Activated CD4-positive, alpha-beta T cell treated with anti-CD3 and anti-CD28 coated beads, Interleukin-2, amount 50 U/mL, for 1 hour (primary cell): ENCODE data around the gene SUPT6H.

ENCODE experiments used
- DNase-seq: peaks from one replicate; pipeline ENCODE4 v3.0.0-alpha.2; 2020

The SUPT6H gene

DNA sequence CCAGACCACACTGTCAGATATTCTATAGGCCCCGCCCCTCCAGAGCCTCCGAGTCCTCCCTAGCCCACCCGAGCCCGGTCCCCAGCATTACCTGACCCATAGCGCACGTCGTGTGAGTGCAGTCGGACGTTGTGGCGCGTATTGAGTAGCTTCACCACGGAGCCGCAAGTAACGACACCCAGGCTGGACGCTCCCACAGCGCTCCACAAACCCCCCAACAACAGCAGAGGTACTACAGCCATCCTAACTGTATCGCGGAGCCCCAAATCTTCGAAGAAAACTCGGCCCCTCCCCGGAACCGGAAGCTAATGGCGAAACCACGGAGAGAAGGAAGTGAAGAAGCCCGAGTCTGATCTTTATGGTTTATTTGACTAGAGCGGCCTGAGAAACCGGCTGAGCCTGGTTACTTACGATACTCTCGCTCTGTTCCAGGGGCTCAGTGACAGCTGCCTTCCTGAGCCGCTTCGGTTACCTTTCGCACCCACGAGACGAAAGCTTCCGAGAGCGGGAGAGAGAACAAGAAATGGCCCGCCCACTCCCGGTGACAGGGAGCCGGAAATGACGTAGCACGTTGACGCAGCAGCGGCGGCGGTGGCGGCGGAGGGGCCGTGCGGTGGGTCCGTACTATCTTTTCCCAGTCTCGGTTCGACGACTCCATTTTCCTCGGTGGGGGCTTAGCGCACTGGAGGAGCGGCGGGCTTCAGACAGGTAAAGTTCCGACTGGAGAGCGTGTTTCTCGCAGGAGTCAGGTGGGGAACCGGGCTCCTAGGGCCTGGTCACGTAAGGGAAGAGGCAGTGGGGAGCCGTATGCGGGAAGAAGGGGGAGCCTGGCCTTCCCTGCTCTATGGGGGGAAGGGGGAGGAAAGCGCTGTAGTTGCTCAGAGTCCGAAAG lies at the start of gene SUPT6H, which contains the start of gene SDF2:
TSS of gene SUPT6H (plus strand) at position 571 of the 892 bp plus-strand sequence. CDS start 11,197 bp downstream, outside the sequence.
TSS of gene SDF2 (minus strand) at position 272 of the 892 bp plus-strand sequence. CDS start at position 242, 30 bp downstream.
- peak; percentile 91 for DNase-seq

DNA sequence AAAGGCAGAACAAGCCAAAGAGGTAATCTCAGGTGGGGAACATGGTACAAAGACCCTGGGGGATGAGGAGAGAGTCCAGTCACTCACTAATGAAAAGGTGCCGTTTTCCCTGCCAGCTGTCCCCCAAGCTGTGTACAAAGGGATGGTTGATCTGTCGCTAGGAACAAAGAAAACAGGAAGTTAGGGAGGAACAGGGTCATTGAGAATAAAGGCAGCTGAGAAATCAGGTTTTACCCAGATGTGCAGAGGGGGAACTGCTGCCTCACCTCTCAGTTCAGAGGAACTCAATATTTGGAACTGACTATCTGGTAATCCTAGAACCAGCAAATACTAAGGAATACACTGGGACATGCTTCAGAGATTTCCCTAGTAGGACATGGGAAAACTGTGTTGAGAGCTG lies 49.5 kb upstream of the SUPT6H start:
- DNase-seq: no peak

DNA sequence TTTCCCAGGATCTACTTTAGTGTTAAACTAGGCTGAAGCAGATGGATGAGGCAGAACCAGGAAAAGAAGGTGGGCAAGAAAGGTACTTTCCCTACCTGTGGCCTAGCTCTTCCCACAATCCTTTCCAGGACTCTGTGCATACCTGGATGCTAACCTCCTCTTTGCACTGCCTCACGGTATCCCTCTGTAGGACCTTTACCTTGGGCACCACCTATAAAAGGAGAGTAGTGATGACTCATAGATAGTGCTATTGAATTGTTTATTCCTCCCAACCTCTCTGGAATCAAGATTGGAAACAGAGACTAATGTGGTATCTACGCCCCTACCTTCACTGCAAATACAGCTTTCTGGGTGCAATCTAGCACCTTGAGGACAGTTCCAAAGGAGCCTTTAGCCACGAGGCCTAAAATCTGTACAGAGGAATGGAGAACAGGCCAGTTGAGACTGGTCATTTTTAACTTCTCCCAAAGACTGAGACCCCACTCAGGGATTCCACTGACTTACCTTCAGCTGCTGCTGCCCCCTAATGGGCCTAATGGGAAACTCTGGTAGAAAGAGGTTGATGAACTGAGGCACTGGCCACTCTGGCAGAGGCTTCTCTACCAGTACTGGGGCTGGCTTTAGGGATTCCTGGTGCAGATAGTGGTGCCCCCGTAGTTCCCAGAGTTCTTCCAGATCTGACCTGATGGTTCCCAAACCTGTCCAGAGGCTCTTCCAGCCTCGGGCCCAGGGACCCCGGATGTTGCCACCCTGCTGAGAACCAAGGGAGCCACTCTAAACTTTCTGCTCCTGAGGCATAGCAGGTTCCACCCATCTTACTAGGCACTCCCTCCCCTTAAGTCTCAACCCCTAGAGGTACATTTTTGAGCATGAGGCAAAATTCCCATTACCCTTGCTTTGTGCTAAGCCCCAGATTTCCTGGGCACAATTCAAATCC lies 48.8 kb upstream of the SUPT6H start:
- DNase-seq: peak; percentile 32

DNA sequence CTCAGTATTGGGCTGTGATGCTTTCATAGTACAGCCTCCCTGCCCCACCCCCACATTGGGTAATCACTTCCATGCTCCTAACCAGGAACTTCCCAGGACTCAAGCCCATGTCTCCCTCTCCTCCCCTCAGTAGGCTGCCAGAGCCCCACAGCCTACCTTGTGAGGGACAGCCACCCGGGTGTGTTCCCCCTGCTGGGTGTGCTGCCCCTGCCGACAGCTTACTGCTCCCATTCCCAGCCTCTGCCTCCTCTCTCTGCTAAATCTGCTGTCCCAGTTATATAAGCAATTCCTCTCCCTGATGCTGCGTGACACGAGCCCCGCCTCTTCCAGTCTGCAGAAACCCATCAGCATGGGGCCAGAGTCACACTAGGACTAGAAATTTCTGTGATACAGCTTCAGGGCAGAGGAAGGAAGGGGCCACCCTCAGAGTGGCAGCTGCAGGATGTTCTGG lies 48.0 kb upstream of the SUPT6H start, which contains the start of gene RSKR:
TSS of gene RSKR (minus strand) at position 255 of the 451 bp plus-strand sequence. CDS start at position 231, 24 bp downstream.
- DNase-seq: no peak

DNA sequence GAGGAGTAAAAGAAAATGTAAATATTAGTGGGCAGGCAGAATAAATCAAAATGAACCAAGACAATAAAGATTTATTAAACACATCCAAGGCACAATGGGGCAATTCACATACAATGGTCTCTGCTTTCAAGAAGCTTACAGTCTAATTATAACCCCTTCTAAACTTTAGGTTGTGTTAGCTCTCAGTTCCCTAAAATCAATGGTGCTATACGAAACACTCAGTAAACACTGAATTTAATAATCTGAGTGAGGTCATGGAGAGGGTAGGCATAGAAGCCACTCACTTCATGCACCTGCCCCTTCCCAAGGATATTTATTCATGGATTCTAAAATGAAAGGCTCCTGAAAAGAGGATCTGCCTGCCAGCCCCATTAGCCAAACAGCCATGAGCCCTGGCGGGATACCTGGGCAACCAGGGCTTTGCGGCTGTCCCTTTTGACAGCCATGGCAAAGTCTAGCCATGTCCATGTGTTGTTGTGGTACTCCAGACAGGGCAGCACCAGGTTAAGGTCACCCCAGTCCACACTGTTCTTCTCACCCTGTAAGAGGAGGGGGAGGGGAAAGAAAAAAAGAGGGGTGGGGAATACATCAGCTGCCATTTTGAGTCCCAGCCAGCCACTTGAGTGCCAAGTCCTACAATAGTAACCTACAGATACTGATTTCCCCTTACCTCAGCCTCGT lies 46.6 kb upstream of the SUPT6H start:
- no peak for DNase-seq

DNA sequence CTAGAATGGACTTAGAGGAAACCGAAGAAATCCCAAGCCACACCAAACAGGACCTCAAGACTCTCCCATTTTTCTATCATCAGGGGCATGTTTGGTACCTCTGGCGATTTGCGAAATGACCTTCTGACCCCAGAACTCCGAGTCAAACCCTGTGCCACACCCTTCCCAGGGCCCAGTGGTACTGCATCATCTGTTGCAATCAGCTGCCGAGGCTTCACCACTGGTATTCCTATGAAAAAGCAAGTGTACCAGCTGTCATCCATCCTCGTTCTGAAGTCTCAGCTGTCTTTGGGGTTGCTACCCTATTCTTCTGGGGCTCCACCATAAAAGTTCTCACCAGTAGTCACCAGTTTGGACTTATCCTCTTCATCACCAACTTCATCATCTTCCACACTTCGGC lies 45.7 kb upstream of the SUPT6H start:
- no peak for DNase-seq

DNA sequence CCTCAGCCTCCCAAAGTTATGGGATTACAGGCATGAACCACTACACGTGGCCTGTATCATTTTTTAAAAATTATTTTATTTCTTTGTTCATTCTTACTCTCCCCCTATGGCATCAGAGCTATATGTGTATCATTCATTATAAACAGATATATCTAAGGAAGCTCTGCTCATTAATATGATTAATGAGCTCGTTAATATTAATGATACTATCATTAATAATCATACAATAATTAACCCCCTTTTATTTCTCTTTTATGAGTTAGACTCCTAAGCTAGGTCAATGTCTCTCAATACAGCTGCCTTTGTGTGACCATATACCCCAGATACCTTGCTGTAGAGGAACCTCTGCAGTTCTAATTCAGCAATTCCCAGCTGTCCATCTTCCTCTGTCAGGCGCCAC lies 43.5 kb upstream of the SUPT6H start:
- DNase-seq: no peak

DNA sequence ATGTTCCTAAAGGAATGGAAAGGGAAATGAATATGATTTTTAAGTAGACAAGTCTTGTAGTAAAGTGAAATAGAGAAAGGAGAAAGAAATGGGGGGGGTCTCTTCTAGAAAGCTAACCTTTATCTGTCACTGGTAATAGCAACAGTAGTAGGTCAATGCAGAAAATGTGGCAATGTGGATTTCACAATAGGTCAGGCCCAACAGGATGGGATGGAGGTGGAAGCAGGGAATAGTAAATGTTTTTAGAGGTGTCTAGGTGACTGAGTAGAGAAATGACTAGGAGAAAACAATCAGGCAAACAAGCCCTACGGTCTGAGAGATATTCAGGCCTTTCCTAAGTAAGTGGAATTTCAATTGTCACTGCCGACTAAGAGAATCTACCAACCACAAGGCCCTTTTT lies 42.0 kb upstream of the SUPT6H start:
- no peak for DNase-seq

DNA sequence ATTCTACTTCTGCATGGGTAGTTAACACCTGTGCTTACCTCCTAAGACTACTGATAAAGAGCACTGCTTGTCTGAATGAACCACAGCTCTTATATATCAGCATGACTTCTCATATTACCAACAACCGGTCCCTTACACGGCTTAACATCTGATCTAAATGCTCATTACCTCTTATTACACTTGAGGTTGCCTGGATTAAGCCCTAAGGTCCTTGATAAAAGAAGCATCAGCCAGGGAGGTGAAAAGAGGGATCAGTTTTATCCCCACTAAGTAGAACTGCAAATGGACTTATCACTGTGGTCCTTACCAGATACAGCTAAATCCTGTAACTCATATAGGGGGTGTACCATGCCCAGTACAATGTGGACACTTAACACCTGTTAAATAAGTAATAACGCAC lies 39.8 kb upstream of the SUPT6H start:
- no peak for DNase-seq

DNA sequence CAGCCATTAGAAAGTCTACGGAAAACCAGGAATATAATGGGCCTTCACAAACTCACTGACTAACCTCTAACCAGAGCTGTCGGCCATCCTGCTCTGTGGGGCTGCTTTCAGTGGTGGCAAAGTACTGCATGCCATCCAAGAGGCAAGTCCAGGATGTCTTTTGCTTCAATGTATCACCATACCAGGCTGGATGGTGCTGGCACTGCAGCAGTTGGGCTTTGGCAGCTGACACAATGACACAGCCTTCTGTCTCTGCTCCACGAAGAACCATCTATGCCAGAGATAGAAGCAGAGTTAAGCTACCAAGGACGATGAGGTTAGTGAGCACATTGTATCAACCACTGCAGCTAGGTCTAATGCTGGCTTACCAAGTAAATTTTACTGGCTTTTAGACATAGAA lies 38.3 kb upstream of the SUPT6H start:
- DNase-seq: no peak

DNA sequence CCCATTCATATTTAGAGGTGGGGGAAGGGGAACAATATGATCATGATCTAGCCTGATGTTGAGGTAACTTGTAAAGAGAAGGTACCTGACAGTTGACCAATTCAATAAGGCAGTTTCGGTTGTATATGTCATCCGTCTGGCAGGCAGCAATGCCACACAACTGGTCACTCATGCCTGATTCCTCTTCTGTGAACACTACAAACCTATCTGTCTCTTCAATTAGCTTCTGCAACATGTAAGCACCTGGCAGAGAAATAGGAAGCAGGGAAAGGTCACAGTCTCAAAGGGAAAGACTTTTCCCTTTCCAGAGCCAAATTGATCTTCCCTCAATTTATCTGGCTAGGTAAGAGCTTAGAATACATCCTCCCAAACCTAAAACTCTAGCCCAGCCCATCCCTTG lies 37.9 kb upstream of the SUPT6H start:
- DNase-seq: no peak

DNA sequence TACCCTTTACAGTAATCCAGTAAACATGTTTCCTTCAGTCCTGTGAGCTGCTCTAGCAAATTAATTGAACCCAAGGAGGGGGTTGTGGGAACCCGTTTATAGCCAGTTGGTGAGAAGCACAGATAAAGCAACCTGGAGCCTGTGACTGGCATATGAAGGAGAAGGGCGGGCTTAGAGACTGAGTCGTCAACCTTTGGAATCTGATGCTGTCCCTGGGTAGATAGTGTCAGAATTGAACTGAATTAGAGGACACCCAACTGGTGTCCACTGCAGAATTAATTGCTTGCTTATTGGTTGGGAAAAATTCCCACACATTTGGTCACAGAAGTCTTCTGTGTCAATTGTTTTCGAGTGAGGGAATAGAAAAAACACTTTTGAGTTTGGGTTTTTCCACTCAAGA lies 35.2 kb upstream of the SUPT6H start:
- no peak for DNase-seq

DNA sequence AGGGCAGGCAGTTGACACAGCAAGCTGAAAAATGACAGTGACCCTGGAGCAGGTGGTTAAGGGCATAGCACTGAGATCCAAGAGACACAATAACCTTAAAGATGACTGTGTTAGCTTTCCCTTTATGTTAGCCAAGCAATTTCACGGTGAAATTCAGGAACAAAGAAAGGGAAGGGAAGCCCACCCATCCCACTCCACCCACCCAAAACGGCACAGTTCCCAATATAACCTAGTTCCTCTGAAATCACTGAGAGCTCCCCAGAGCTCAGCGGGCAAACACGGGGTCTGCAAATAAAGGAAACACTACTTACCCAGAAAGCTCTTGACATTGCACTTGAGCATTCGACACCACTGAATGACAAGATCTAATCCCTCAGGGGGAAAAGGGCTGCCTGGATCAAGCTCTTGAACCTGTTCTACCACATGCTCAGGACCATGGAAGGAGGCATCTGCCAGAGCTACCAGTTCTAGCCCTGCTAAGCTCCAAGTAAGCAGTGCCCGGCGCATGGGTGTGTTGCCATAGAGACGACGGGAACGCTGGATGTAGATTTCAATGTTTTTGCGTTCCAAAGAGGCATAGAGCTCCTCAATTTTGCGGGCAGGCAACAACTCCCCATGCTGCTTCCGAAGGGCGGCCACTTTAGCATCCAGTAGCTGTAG lies 27.7 kb upstream of the SUPT6H start:
- no peak for DNase-seq

DNA sequence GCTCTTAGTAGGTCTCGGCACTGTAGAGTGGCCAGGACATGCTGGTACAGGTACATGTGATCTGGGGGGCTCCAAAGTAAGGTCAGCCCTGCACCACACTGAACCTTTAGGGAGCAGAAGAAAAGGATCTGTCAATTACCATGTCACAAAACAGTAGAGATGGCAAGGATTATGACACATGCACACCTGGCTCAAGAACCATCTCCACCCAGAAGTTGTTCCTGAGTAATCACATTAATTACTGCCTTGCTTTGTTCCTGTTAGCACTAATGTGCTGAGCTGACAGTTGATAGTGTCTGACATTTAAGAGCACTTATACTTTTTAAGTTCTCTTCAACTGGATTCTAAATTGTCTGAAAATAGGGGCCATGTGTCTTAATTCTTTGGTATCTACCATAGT lies 26.5 kb upstream of the SUPT6H start:
- no peak for DNase-seq

DNA sequence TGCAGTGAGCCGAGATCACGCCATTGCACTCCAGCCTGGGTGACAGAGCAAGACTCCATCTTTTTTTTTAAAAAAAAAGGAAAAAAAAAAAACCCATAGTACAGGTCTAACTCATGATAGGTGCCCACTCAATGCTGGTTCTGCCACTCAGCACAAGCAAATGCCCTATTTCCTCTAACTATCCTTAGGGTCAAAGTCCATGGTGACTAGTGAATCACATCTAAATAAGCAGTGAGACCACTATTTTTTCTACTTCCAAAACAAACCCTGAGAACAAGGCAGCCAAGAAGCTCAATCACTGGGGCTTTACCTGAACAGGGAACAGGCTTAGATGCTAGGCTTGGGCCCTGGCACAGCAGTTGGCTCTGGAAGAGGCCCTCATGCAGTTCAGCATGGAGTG lies 20.4 kb upstream of the SUPT6H start:
- DNase-seq: no peak

DNA sequence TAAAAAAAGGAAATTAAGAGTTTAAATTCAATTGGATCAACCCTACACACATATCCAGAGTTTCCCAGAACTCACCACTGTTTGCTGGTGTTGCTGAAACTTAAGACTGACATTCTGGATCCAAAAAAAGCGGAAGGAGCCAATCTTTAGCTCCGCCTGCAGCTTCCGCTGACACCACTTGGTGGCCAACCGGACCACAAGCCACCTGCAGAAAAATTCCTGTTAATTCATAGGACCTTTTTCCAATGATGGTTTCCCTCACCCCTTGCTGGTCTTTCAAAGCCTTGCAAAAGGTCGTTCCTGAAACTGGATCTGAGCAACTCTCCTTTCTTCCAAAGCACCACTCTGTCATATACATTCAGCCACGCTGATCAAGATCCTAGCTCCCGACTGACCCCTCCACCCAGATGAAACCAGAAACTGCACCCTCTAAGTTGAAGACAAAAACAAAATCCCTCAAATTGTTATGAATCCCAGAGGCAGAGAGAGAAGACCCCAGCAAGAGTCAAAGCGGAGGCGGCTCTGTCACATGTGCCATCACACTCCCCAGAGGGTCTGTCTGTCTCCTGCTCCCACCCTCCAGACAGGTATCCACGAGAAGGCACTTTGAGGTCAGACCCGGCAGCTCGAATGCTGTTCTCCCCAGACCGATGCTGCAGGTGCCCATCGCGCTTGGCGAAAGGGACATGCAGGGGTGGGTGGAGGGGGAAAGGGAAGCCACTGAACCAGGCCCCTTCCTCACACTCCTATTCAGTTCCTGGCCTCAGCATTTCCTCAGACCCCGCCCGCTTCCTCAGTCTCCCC lies 17.8 kb upstream of the SUPT6H start:
- DNase-seq: peak; percentile 12

DNA sequence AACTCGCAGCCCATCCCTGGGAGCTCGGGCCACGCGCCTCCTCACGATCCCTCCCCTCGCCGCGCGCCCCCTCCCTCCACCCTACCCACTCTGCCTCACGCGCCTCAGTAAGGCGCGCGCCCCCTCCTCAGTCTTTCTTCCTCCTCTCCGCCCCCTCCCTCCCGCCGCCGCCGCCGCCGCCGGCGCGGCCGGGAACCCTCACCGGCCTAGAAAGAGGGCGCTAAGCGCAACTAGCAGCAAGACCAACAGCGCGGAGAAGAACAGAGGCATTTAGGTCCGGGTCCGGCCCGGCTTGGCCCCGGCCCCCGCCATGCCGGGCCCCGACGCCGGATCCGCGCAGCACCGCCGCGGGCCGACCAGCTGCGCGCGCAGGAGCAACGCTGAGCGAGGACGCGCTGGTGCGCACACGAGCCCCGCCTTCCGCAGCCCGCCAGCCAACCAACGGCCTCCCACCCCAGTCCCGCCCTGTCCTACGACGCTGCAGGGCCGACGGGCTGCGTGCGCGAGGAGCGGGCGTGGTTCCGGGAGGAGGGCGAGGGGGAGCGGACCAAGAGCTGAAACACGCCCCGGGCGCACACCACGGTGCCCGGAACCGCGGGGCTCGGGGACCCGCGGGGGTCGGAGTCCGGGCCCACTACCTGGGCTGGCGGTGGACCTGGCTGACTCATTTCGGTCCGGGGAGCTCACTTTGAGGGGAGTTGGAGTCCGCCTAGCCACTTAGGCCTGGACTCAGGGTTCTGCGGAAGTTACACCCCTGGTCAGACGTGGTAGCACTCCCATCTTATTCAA lies 17.0 kb upstream of the SUPT6H start, which contains the start of gene BLTP2:
TSS of gene BLTP2 (minus strand) at position 372 of the 789 bp plus-strand sequence. CDS start at position 270, 102 bp downstream.
- DNase-seq: peak; percentile 95

DNA sequence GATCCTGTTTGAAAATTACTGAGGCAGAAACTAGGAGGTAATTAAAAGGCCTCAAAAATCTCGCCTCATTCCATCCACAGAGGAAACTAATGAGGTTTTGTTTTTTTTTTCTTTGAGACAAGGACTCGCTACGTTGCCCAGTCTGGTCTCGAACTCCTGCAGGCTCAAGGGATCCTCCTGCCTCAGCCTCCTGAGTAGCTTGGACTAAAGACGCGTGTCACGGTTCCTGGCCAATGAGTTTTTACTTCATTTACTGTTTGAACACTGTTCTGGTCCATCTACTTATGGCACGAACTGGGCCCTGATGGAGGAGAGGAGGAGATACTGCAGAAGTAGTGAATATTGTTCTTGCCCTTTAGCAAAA lies 16.4 kb upstream of the SUPT6H start:
- DNase-seq: no peak

DNA sequence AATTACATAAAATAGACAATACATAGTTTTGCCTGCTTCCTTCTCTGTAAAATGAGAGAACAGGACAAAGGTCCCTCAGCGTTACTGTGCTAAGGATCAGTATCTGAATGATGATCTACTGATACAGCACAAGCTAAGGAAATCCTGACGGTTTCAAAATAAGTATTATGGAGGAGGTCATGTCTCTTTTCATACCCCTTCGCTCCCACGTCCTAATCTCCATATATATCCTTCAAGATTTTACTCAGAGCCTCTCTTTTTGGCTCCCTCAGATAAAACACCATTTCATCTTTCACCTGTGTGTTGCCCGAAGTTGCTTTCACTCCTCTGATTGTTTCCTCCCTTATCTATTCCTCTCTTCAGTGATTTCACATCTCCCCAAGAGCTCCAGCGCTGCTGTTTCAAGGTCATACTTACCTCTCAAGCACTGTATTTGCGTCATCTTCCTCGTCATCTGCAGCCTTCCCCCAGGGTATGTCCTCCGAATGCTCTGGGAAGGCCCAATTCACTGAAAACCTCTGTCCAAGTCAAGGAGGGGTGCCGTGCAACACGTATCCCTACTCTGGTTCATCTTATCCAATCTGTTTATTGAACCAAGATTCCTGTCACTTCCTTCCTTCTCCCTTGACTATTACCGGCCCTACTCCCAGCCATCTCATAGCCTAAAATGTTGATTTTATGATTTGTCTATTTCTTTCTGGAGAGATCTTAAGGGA lies 15.8 kb upstream of the SUPT6H start:
- DNase-seq: no peak

DNA sequence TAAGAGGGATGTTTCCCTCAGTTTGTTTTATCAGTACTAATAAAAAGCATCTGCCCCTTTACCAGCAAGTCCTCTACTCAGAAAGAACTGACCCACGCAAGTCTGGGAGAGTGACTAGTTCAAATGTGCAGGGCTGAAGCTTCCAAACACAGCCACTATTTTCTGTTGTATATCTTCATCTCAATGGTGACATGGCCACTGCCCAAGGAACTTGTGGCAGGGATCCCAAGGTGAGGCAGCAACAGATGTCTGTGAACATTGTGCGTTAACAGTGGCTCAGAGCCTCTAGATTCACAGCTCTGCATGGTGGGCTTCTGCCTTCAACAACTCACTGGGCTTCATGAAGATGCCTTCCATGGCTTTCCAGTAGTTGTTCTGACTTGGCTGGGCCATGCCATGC lies 13.3 kb upstream of the SUPT6H start:
- no peak for DNase-seq
